HG02840 (cell line): ENCODE measurements around the gene AP3S2.
A peak's percentile ranks its signal among the peaks of the same experiment; 100 is the strongest.
"Not testable (repeated sequence)": the region's sequence is repeated elsewhere in the genome, so short reads cannot be mapped to it uniquely, and the experiment has no call there.

Source experiments
- ATAC-seq: cut with Tn5 transposase; IDR thresholded peaks from one replicate; pipeline ENCODE4 v1.9.1; 2021; ENCODE audit warnings: mild to moderate bottlenecking, moderate library complexity, moderate number of reproducible peaks; ENCODE audit not compliant: unreplicated experiment, low FRiP score

AP3S2 gene

GRCh38 chr15:89893696-89894447, at the start of gene AP3S2:
TSS of gene AP3S2 (minus strand) at chr15:89893994. CDS start at chr15:89893949, 45 bp downstream.
- ATAC-seq = peak; percentile 93

- ATAC-seq = no peak
These were observed 46.1 kb upstream of the AP3S2 start for GRCh38 chr15:89939910-89940309.

GRCh38 chr15:89939377-89939776, 45.6 kb upstream of the AP3S2 start:
- ATAC-seq = not testable (repeated sequence)

GRCh38 chr15:89937365-89938350, 43.9 kb upstream of the AP3S2 start:
- ATAC-seq = no peak

- no peak for ATAC-seq
These were observed 43.0 kb upstream of the AP3S2 start for GRCh38 chr15:89936786-89937265.

DNA sequence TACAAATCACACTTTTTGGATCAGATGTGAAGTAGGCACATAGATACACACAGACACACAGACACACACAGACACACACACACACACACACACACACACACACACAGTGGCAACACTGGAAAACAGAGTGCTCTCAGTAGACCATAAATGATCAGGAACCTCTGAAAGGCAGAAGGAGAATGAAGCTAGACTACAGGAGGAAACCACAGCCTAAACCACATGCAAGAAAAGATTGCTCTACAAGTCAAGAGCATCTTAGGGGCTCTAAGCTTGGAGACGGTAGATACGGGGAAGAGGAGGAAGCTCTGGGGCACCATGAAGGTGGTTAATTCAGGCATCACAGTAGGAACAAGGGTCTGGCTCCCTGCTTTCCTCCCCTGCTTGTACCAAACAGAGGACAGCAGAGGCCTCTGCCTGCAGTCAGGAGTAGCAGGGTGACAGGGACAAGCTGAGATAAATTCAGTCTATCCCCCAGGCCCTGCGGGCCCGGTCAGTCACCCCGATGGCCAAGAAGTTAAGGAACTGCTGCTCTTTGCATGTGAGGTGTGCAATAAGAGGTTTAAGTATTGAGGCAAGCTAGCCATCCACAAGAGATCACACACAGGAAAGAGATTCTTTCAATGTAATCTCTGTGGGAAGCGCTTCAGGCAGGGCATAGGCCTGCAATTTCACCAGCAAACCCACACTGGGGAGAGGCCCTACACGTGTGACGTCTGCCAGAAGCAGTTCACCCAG, 42.4 kb upstream of the AP3S2 start:
- ATAC-seq = no peak

GRCh38 chr15:89932880-89933279, 39.1 kb upstream of the AP3S2 start:
- ATAC-seq = no peak

DNA sequence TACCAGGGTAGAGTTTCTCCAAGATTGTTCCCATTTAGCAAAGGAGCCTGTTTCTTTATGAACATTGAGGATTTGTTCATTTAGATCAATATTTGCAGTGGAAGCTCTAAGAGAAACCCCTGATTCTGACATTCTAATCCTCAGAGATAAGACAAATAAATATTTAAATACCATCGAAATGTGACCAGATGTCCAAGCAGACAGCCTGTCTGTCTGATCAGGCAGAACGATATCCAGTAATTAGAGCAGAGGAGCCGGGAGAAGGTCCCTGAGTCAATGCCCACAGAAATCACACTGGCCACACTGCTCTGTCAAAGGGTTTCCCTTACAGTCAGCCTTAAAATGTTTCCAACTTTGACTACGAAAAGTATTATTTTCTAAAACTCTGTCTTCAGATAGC, 34.6 kb upstream of the AP3S2 start:
- ATAC-seq = no peak

DNA sequence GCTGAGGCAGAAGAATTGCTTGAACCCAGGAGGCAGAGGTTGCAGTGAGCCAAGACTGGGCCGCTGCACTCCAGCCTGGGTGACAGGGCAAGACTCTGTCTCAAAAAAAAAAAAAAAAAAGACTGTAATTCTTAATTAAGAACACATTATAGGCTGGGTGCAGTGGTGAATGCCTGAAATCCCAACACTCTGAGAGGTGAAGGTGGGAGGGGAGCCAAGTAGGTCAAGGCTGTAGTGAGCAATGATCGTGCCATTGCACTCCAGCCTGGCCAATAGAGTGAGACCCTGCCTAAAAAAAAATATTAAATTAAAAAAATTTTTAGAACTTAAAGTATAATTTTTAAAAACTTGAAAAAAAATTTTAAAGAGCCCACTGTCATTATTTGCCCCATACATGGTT, 32.4 kb upstream of the AP3S2 start:
- no peak for ATAC-seq

- no peak for ATAC-seq
These were observed 23.8 kb upstream of the AP3S2 start for GRCh38 chr15:89917442-89918101.

DNA sequence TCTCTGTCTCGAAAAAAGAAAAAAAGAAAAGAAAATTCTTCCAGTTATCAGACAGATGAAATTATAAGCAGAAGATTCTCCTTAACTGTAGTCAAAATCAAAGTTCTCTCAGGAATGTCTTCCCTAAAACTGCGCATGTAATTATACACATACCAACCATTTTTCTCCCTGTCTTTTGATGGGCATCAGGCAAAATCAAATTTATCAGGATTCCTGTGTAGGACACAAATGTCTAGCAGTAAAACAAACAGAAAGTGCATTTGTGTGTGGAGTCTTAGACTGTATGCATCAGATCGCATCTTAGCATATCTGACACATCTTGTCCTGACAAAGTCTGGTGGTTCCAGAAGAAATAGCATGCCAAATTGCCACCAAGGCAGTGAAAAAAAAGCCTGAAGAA, 22.9 kb upstream of the AP3S2 start:
- ATAC-seq = no peak

- no peak for ATAC-seq
These were observed 19.0 kb upstream of the AP3S2 start, which contains the start of gene ARPIN for GRCh38 chr15:89912674-89913396. TSS of gene ARPIN (minus strand) at chr15:89912952. CDS start at chr15:89912835, 117 bp downstream.

DNA sequence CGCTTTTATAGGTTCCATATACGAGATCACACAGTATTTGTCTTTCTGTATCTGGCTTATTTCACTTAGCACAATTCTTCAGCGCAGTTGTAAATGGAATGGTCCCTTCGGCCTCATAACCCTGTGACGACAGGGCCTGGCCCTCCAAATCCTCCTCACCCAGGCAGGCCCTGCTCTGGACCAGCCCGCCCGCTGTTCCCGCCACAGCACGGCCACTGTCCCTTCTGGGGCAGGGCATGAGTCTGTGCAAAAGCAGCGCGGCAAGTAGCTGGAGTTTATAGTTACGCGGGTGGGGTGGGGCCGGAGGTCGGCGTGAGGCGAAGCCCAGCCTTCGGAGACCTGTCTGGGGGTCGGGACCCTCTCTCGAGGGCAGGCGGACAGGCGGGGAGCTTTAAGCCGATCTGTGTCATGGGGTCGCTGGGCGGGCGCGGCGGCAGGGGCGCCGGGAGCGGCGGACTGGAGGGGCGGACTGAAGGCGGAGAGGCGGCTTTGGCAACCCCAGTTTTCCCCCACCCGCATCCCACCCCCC, 18.4 kb upstream of the AP3S2 start:
- ATAC-seq = no peak

DNA sequence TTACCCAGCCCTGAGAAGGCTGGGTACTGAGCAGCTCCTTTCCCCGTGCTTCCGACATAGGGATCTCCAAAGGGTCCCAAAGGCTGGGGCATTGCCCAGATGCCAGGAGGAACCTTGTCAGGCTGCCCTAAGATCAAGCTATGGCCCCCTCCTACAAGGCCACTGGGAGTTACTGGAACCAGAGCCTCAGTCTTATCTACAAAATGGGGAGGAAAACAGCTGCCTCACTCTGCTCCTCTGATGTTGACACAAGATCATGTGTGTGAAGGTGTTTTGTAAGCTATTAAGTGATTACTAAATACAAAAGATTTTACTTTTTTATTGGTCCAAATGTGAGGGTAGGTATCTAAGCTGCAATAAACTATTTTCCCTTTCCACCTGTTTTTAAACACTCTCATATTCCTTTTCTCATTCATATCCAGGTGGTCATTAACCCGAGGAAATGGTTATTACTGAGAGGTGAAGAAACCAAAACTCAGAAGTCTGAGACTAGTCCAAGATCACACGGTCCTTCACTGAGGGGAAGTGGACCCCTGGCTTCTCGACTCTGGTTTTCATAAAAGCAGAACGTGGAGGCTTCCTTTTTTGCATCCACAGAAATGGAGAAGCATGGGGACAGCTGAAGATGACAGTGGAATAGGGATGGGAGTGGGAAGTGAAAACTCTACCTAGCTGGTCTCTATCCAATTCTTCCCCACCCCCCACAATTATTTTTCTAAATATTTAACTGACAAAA, 17.3 kb upstream of the AP3S2 start:
- no peak for ATAC-seq

DNA sequence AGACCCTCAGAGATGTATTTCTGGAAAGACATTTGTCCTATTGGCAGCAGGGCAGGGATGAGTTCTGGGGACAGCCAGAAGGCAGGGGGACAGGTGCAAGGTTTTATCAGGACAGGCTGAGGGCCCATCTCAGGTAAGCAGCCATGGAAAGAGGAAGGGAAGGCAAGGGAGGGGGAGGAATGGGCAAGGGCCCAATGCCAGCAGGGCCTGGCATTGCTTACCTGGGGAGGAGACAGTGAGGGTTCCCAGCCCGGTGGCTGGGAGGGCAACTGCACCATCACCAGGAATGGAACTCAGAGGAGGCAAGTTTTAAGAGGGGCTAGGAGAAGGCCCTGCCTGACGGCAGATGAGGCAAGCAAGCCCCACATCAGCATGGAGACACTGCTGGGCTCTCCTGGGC, 15.8 kb upstream of the AP3S2 start:
- no peak for ATAC-seq

- no peak for ATAC-seq
These were observed 14.4 kb upstream of the AP3S2 start for GRCh38 chr15:89908226-89908625.

GRCh38 chr15:89907289-89907688, 13.5 kb upstream of the AP3S2 start:
- no peak for ATAC-seq

GRCh38 chr15:89905846-89906378, 12.1 kb upstream of the AP3S2 start:
- ATAC-seq = no peak
